HG03575 (cell line): Measurements from ENCODE around the gene WDR75.
"Not testable (repeated sequence)": the region's sequence is repeated elsewhere in the genome, so short reads cannot be mapped to it uniquely, and the experiment has no call there.

ENCODE experiments used
- ATAC-seq: cut with Tn5 transposase; IDR thresholded peaks from one replicate; pipeline ENCODE4 v1.9.1; 2021; ENCODE audit not compliant: unreplicated experiment, insufficient number of reproducible peaks, low FRiP score; ENCODE audit errors: extremely low read depth

The WDR75 gene

DNA sequence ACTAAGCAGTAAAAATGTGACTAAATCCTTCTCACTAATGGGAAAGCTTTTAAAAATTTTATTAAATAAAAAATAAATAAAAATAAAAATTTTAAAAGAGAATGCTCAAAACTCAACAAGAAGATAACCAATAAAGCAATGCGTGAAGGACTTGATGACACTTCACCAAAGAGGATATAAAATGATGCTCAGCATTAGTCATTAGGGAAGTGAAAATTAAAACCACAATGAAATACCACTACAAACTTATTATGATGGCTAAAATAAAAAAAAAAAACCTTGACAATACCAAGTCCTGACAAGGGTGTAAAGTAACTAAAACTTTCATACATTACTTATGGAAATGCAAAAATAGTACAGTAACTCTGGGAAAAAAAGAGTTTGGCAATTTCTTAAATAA, 3.3 kb upstream of the WDR75 start:
- ATAC-seq, result no peak

DNA sequence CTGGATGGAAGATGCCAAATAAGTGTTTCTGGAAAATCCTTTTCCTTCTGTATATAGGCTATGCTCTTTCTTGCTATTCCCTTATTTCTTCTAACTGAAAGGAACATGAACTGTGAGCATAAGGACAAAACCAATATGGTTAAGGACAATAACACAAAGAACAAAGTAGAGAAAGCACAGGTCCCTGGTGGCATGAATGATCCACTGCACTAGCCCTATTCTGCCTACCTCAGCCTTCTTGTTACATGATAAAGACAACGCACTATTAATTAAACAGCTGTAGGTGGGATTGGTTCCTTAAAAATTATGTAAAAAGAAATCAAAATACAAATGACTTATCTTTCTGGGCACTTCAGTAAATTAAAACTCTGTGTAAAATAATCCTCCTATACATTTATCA, 1.9 kb upstream of the WDR75 start:
- no peak for ATAC-seq

DNA sequence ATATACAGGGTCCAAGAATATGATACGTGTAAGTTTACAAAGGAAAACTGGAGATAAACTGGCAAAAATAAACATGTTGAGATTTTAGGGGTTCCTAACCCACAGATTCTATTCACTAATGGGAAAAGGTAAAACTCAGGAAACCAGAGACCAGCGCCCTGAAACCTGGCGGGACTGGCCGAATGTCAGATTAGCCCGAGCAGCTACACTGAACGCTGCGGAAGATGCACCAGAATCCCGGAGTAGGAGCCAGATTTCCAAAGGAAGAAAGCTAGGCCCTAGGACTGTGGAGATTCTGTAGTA, 679 bp upstream of the WDR75 start:
- ATAC-seq, result peak; percentile 15

DNA sequence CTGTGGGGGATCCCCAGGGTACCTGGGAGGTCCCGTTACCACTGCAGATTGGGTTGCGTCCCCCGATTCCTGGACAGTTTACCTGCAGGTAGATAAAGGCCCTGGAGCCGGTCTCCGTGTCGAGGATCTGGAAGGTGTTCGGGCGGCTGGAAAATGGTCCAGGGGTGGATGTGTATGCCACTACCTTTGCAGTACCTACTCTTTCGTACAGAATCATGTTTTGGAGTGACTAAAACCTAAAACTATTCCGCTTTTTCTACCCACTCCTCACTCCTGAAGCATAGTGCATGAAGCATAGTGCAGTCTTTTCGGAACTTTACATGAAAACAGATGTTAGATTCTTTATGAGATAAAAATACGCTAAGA, 418 bp downstream of the WDR75 start:
- no peak for ATAC-seq

DNA sequence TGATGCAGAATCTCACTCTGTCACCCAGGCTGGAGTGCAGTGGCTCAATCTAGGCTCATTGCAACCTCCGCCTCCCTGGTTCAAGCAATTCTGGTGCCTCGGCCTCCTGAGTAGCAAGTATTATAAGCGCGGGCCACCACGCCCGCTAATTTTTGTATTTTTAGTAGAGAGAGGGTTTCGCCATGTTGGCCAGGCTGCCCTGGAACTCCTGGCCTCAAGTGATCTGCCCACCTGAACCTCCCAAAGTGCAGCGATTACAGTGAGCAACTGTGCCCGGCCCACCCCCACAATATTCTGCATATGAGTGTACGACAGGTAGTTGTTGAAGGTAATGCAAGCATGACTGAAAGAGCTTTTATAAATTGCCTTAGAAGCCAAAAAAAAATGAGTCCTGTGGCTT, 1.2 kb downstream of the WDR75 start:
- ATAC-seq, result no peak

DNA sequence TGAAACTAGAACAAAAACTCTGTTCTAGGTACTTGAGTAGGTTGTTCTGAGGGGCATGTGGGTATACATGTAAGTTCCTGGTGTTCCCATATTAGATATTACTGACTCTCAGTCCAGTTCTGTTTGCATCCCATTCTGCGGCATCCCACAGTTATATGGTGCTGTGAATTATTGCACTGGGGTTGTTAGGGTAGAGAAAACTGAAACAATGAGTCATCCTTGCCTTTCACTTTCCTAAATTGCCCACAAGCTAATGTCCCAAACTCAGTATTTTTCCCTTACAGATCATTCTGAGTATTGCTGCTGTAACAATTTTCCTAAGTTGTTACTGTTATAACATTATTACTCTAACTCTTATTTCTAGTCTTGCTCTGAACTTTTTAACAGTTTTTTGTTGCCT, 3.0 kb downstream of the WDR75 start:
- peak; percentile 32 for ATAC-seq

DNA sequence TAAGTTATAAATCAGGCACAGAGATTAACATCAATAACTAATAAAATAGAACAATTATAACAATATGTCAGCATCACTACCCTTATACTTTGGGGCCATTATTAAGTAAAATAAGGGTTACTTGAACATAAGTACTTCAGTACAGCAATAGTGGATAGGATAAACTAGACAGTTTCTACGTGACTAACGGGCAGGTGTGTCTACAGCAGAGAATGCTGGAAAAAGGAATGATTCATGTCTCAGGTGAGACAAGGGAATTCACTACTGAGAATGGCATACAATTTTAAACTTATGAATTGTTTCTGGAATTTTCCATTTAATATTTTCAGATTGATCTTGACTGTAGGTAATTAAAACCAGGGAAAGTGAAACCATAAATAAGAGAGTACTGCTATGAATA, 5.5 kb downstream of the WDR75 start:
- ATAC-seq, result no peak

DNA sequence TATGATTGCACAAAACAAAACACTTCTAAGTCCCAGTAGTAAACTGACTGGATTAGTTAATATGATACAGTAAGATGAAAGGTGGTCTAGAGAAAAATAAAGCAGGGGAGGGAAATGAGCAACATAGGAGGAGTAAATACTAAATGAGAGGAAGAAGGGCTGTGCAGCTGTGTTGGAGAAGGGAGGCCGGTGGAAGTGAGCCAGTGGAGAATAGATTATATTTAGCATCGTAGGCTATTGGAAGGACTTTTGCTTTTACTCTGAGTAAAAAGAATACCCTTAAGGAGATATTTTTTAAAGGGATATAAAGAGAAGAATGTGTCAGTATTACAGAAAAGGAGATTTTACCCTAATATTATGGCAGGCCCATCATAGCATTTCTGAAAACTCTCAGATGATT, 12.7 kb downstream of the WDR75 start:
- no peak for ATAC-seq

DNA sequence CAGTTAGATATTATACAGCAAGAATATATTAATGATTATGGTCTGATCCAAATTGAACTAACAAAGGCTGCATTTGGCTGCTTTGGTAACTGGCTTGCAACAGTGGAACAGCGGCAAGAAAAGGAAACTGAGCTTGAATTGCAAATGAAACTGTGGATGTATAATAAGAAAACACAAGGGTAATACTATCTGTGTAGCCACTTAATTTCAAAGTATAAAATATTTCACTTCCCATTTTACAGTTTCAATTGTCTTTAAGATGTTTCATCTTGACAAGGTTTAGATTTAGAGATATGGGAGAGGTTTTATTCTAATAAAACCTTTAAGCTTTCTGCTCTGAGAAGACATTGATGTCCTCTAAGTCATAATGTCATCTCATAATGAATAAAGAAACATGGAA, 23.8 kb downstream of the WDR75 start:
- no peak for ATAC-seq

DNA sequence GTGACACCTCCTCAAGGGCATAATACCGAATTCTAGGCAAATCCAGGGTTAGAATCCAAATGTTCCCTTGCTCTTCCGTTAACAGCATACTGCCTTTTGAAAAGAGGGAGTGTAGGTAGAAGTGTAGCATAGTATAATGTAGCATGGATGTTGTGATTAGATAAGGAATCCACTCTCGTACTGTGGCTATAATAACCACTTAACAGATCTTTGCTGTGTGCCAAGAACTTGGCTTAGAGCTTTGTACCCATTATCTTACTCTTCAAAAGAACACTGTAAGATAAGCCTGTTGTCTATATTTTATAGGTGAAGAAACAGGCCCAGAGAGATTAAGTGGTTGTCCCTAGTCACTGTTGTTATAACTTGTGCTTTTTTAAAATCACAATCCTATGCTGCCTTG, 24.2 kb downstream of the WDR75 start:
- ATAC-seq, result no peak

DNA sequence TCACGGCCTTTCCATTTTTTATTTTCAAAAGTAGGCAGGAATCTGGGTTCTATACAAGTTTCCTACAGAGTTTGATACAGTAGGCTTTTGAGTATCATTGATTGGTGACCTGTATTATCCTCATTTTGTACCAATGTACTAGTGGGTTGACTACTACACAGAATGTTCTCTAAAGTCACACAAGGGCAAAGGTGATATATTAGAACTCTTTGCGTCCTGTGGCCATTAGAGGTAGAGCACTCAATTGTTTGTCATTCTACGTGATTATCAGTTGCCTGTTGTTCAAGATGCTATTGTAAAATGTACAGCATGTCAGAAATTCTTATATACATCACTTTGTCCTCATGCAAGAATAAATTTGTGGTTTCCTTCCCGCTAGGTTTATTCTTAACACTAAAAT, 24.8 kb downstream of the WDR75 start:
- ATAC-seq, result no peak

DNA sequence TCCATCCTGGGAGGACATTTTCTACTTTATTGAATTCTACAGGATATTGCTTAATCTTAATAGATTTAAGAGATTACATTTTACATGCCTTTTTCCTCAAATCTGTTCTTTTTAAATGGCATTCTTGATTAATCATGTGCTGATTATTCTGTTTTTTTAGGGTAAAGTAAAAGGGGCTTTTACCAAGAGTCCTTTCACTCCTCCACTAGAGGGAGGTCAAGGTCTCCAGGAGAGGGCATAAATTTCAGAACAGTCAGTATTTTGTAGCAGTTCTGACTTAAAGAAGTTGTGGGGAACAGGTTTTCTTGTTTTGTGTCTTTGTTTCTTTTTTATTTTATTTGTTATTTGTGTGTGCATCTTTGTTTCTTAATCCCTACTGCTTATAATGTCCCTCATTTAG, 25.4 kb downstream of the WDR75 start:
- ATAC-seq, result no peak

DNA sequence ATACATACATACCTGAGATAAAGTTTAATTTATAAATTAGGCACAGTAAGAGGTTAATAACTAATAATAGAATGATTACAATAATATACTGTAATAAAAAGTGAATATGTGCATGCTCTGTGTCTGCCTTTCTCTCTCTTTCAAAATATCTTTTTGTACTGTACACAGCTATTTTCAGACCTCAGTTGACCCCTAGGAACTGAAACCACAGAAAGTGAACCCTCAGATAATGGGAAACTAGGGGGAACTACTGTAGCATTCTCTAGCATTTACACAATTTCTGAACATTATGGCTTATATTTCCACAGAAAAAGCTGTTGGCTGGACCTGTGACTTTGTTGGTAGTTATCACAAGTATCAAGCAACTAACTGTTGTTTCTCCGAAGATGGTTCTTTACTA, 25.9 kb downstream of the WDR75 start:
- ATAC-seq, result no peak

DNA sequence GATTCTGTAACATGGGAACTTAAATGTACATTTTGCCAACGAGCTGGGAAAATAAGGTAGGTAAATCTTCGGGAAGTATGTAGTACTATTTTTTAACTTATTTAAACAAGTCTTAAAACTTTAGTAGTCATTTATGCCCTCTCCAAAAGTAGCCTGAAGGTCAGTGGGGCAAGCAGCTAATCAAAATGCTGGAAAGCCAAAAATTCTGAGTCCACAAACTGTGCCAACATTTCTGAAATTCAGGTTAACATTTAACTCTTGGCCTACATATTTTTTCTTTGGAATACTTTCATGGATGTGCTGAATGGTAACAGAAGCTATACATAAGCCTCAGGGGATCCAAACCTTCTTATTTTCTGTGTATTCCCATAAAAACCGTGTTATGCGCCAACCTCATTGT, 26.3 kb downstream of the WDR75 start:
- no peak for ATAC-seq

DNA sequence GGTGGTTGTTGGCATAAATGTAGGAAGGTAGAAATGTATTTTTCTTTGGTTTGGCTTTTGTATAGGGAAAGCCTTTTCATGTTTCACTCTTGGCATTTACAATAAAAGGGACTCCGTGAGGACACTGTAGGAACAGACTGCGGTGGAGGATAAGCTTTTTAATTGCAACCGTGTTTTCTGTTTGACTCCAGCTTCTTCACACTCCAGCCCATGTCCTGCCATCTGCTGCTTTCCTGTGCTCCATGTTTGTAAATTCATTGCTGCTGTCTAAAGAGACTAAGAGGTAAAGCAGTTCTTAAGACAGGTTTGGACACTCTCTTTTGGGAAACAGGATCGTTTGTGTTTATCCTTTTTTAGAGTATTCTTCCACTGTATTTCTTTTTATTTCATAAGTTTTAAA, 33.3 kb downstream of the WDR75 start:
- ATAC-seq, result no peak

DNA sequence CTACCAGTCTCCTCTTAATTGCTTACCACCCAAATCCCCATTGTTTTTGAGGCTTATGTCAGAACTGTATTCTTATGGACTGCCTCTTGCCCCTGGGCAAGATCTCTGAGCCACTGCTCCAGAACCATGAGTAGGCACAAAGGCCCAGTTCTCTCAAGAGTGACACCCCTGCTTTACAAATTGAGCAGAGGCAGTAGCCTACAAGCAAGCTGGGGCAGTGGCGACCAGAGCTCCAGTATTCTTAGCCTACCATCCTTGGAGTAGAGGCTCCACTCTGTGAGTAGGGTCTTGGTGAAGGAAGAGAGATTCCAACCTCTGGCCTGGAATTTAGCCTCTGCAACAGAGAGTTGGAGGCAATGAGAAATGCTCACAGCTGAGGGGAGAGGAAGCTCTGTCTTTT, 36.5 kb downstream of the WDR75 start:
- no peak for ATAC-seq

DNA sequence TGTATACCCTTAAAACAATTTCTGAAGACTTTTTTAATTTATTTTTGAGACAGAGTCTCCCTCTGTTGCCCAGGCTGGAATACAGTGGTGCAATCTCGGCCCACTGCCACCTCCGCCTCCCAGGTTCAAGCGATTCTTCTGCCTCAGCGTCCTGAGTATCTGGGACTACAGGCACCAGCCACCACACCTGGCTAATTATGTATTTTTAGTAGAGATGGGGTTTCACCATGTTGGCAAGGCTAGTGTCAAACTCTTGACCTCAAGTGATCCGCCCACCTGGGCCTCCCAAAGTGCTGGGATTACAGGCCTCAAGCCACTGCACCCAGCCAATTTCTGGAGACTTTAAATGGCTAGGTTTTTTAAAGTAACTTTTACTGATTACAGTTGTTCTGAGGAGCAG, 37.0 kb downstream of the WDR75 start:
- not testable (repeated sequence) for ATAC-seq

DNA sequence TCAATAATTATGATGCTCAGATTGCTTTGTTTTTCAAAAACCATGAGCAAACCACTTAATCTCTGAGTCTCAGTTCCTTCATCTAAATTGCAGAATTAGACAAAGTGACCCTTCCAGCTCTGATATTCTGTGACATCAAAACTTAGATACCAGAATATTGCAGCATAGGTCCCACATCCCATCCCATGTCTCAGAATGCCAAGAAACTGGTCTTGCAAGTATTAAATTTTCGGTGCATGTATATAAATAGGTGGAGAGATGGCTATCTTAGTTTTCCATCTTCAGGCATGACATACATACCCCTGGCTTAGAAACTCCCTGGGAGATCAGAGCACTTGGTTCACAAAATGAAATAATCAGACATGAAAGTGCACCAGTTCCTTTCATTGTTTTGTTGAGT, 39.8 kb downstream of the WDR75 start:
- ATAC-seq, result no peak

DNA sequence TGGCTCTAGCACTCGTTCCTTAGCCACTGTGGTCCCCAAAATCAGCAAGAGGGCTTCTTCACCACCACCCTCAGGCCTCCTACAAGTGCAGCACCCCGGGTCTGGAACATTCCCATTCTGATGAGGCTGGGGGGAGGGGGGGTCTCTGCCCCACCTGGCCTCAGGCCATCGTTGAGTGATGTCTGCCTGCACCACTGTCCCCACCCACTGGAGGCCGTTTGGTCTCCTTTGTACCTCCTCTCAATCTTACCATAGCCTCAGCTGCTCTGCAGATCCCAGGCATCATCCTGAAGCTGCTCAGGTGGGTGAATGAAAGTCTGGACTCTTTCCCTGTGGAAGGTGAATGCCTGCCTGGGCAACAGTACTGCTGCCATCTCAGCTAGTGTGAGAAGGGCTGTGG, 42.3 kb downstream of the WDR75 start:
- no peak for ATAC-seq

DNA sequence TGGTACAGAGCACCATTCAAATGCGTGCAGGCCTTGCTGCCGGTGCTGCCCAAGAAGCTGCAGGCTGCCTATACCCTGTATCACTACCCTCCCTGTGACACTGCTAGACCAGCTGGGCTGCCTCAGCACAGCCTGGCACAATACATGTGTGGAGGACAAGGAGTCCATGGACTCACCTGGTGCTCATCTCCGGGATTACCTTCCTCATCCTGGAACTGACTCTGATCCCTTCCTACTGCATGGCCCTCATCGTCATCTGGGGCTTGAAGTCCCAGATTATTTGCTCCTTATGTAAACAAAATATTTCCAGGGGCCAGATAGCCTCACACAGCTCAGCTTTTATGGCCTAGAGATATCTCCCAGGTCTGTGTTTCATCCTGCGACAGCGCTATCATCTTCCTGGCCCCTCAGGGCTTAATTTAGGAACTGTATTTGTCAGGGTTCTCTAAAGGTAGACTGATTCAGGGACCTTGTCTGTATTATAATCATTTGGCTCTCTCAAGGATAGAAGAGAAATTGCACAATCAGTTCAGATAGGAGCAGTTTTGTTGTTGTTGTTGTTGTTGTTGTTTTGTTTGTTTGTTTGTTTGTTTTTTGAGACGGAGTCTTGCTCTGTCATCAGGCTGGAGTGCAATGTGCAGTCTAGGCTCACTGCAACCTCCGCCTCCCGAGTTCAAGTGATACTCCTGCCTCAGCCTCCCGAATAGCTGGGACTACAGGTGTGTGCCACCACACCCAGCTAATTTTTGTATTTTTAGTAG, 42.9 kb downstream of the WDR75 start:
- ATAC-seq, result no peak

DNA sequence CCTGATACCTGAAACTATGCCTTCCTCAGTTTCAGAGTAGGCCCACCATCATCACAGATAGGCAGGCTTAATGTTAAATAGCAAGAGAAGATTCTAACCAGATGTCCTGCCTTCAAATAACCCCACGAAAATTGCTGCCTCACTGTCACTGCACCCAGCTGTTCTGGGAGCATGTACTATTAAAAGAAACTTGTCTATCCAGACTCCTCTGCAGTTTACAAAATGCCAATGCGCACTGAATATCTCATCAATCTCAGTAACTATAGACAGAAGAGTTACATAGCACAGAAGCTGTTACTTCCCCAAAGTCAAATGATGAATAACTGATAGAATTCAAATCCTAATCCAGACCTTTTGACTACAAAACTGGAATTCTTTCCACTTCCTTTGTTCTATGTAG, 43.9 kb downstream of the WDR75 start:
- no peak for ATAC-seq
